Motor neuron (in vitro differentiated cells): ENCODE results near the gene ZNF205. TPM values are rescaled to one million over a fixed set of nuclear protein-coding genes. Genes with fewer than 3 reads are reported as not detected.

Source experiments
- total RNA-seq, 8 experiments: library from RNA; unstranded; fragments of 300-600 nt; gene quantifications; 2 replicates each; pipeline versions ENCODE4 v1.2.3 to v1.2.4, GENCODE V29; 2022

Gene ZNF205
- total RNA-seq, 8 experiments from 2014 or later, result 7.8 to 19.2 (median 14.9) TPM

Other genes with a start within 250 kb of the ZNF205 start
- 100 to 1,000 TPM in 1 of 8 experiments, 10 to 100 TPM in 7; 41.6 to 136 (median 49.4) TPM for gene FLYWCH2, start 229.4 kb upstream of the ZNF205 start, total RNA-seq
- gene FLYWCH1, start 200.7 kb upstream of the ZNF205 start, total RNA-seq, result 10 to 100 TPM; 15.0 to 55.9 (median 23.0) TPM
- gene KREMEN2, start 148.3 kb upstream of the ZNF205 start, total RNA-seq, result 1 to 10 TPM in 5 of 8 experiments, under 1 TPM in 3; 0.36 to 5.3 (median 1.6) TPM
- 10 to 100 TPM in 7 of 8 experiments, 1 to 10 TPM in 1; 1.6 to 36.4 (median 16.8) TPM for gene PAQR4, start 143.2 kb upstream of the ZNF205 start, total RNA-seq
- gene PKMYT1, start 132.1 kb upstream of the ZNF205 start, total RNA-seq, result 10 to 100 TPM in 3 of 8 experiments, 1 to 10 TPM in 4, under 1 TPM in 1; 0.36 to 48.7 (median 3.6) TPM
- gene CLDN9, start 99.7 kb upstream of the ZNF205 start, total RNA-seq, result 1 to 10 TPM in 1 of 8 experiments, under 1 TPM in 7; 0.15 to 1.9 (median 0.32) TPM
- gene CLDN6, start 94.4 kb upstream of the ZNF205 start, total RNA-seq, result 1 to 10 TPM in 4 of 8 experiments, under 1 TPM in 4; 0.27 to 6.0 (median 1.3) TPM
- 100 to 1,000 TPM in 1 of 8 experiments, 10 to 100 TPM in 4, 1 to 10 TPM in 3; 4.3 to 144 (median 14.3) TPM for gene TNFRSF12A, start 92.2 kb upstream of the ZNF205 start, total RNA-seq
- 10 to 100 TPM; 30.2 to 71.4 (median 40.8) TPM for gene HCFC1R1, start 88.6 kb upstream of the ZNF205 start, total RNA-seq
- gene THOC6, start 88.6 kb upstream of the ZNF205 start, total RNA-seq, result 10 to 100 TPM in 6 of 8 experiments, 1 to 10 TPM in 2; 6.8 to 32.1 (median 14.0) TPM
- under 1 TPM; 0.11 to 0.95 (median 0.21) TPM for gene BICDL2, start 75.6 kb upstream of the ZNF205 start, total RNA-seq
- gene MMP25, start 66.0 kb upstream of the ZNF205 start, total RNA-seq, result 1 to 10 TPM in 3 of 8 experiments, under 1 TPM in 5; 0.11 to 1.7 (median 0.75) TPM
- gene IL32, start 46.9 kb upstream of the ZNF205 start, total RNA-seq, result 10 to 100 TPM in 3 of 8 experiments, 1 to 10 TPM in 3, under 1 TPM in 2; 0.22 to 41.3 (median 4.0) TPM
- under 1 TPM in 6 of 8 experiments, not detected in 2; 0.17 to 0.71 (median 0.40) TPM for gene ZSCAN10, start 13.3 kb upstream of the ZNF205 start, total RNA-seq
- gene ZNF213, start 22.4 kb downstream of the ZNF205 start, total RNA-seq, result 1 to 10 TPM; 2.6 to 9.6 (median 6.5) TPM
- 1 to 10 TPM in 1 of 8 experiments, under 1 TPM in 3, not detected in 4; 0.32 to 1.4 (median 0.85) TPM for gene OR1F1, start 75.6 kb downstream of the ZNF205 start, total RNA-seq
- 10 to 100 TPM in 3 of 8 experiments, 1 to 10 TPM in 5; 7.3 to 14.8 (median 9.3) TPM for gene ZNF200, start 122.6 kb downstream of the ZNF205 start, total RNA-seq
- gene MEFV, start 144.0 kb downstream of the ZNF205 start, total RNA-seq, result under 1 TPM in 6 of 8 experiments, not detected in 2; 0.05 to 0.47 (median 0.19) TPM
- 10 to 100 TPM; 27.4 to 47.7 (median 31.9) TPM for gene ZNF263, start 170.9 kb downstream of the ZNF205 start, total RNA-seq
- gene TIGD7, start 192.8 kb downstream of the ZNF205 start, total RNA-seq, result 10 to 100 TPM in 4 of 8 experiments, 1 to 10 TPM in 4; 6.8 to 19.2 (median 9.9) TPM
- 10 to 100 TPM; 22.0 to 46.0 (median 37.2) TPM for gene ZNF75A, start 192.9 kb downstream of the ZNF205 start, total RNA-seq
- gene OR2C1, start 243.3 kb downstream of the ZNF205 start, total RNA-seq, result under 1 TPM in 7 of 8 experiments, not detected in 1; 0.20 to 0.86 (median 0.31) TPM